GM12892 (cell line): ENCODE measurements around the gene SAP25.

Experiments
- POLR2A ChIP-seq: IDR thresholded peaks from 2 replicates; pipeline ENCODE4 v1.6.1; 2011; ENCODE audit warnings: low read depth, low read length, control low read depth
- POLR2AphosphoS5 ChIP-seq: IDR thresholded peaks from 2 replicates; pipeline ENCODE4 v1.6.1; 2011; ENCODE audit warnings: low read depth, low read length, control low read depth
- TAF1 ChIP-seq: IDR thresholded peaks from 2 replicates; pipeline ENCODE4 v1.6.1; 2011; ENCODE audit warnings: low read depth, mild to moderate bottlenecking, control low read depth, low read length, borderline replicate concordance

- TF ChIP-seq POLR2A: no peak
- TF ChIP-seq POLR2AphosphoS5: no peak
- TF ChIP-seq TAF1: no peak
Observed at GRCh38 chr7:100588438-100588837, 14.7 kb upstream of the SAP25 start.
